NCI-H2171 (cell line): ENCODE results near the gene H6PD.

Experiments
- DNase-seq: peaks from one replicate; lab custom pipeline; 2025; lab: John Stamatoyannopoulos, UW

Gene H6PD

DNA sequence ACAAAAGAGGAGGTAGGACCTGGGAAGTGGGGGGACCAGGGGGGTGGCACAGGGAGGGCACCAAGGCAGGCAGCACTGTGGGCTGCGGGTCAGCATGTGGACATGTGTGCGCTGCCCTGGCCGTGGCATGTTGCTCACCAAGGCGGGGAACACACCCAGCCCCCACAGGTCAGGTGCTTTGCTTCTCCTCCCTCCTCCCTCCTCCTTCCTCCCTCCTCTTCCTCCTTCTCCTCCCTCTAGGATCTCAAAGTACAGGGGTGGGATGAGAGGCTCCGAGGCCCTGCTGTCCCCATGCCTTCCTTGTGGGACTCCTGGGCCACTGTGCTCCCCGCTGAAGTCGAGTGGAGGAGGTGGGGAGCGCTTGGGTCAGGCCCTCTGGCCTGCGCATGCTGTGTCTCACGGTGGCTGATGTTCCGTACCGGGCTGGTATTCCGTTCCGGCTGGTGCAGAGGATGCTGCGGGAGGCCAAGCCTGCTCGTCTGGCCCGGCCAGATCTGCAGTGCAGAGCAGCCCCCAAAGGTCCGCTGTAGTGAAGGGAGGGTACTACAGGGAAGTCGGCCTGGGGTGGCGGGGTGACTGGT, 84.7 kb downstream of the H6PD start:
- DNase-seq = no peak

DNA sequence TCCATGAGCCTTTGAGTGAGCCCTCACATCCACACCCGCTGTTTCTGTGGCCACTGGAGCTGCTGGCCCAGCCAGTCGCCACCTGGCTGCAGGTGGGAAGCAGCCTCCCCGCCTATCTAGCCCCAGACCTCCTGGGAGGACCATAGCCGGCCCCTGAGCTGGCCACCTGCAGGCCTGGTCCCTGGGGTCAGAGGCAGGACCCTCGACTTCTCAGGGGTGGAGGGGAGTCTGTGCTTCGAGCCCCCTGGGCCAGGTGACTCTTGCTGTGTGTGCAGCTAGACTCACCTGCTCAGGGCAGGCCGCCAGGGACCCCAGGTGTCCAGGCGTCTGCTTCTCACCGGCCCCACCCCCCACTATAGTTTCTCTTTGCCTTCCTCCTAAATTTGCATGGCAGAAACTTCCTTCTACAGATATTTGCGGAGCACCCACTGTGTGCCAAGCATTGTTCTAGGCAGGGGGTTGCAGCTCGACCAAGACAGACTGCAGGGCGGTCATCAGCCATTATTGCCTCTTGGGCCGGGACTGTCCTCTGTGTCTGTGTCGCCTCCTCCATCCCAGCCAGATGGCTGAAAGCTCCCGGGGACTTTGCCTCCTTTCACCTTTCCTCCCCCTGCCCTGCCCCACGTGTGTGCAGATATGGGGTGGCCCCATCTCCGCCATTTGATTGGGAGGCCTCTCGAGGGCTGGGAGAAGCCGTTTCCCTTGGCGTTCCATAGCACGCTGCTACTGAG, 85.4 kb downstream of the H6PD start:
- no peak for DNase-seq
